Measurements from ENCODE around the gene SLC7A8. TPM values are rescaled to one million over a fixed set of nuclear protein-coding genes. Genes with fewer than 3 reads are reported as not detected.

Gene SLC7A8
- total RNA-seq, 2 experiments from 2014 or later, result 0.76 to 0.93 TPM

- no peak overlapping the region for H3K27ac Mint-ChIP-seq
- H3K9me3 Mint-ChIP-seq, result no peaks in the 10 kb centered on the region
- CTCF ChIA-PET, result no interaction called here
- DNase-seq, result no peak
- peaks cover 6% of the 10 kb centered on the region for H3K4me1 Mint-ChIP-seq
- POLR2A ChIA-PET, result no interaction called here
- peaks cover 10% of the 10 kb centered on the region for H3K27me3 Mint-ChIP-seq
- H3K4me3 Mint-ChIP-seq, result no peak overlapping the region
- H3K36me3 Mint-ChIP-seq (ENCODE audit: low read depth), result no peaks in the 10 kb centered on the region
These were observed 35.8 kb downstream of the SLC7A8 start for GRCh38 chr14:23147676-23148075.

DNA sequence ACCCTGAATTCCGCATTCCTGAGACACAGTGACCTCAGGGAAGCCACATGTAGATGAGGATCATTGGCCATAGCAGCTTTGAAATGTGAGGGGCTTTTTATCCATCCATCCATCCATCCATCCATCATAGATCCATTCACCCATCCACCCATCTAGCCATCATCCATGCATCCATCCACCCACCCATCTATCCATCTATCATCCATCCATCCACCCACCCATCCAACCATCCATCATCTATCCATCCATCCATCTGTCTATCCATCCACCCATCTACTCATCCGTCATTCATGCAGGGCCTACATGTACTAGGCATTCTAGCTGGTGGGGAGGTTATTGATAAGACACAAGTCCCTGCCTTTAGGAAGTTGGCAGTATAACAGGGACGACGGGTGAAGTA, 36.5 kb downstream of the SLC7A8 start:
- Mint-ChIP-seq H3K4me1 (peaks cover 6% of the 10 kb centered on the region), H3K27ac (no peak overlapping the region), H3K36me3 (ENCODE audit: low read depth) (no peaks in the 10 kb centered on the region), H3K27me3 (peaks cover 12% of the 10 kb centered on the region), H3K4me3 (no peak overlapping the region), H3K9me3 (no peaks in the 10 kb centered on the region)
- POLR2A ChIA-PET, result no interaction called here
- CTCF ChIA-PET, result no interaction called here
- no peak for DNase-seq

- Mint-ChIP-seq H3K27me3 (peaks cover 12% of the 10 kb centered on the region), H3K4me1 (peaks cover 6% of the 10 kb centered on the region), H3K27ac (no peak overlapping the region), H3K36me3 (ENCODE audit: low read depth) (no peaks in the 10 kb centered on the region), H3K4me3 (no peak overlapping the region), H3K9me3 (no peaks in the 10 kb centered on the region)
- ChIA-PET CTCF (interaction anchor here (1.0 to 1.5 kb wide), 2 partner anchors 26 to 30 kb away, joined by 3 read pairs; no protein-coding TSS in a partner anchor), POLR2A (no interaction called here)
- DNase-seq, result no peak
These were observed 37.0 kb downstream of the SLC7A8 start for GRCh38 chr14:23146351-23146910.

DNA sequence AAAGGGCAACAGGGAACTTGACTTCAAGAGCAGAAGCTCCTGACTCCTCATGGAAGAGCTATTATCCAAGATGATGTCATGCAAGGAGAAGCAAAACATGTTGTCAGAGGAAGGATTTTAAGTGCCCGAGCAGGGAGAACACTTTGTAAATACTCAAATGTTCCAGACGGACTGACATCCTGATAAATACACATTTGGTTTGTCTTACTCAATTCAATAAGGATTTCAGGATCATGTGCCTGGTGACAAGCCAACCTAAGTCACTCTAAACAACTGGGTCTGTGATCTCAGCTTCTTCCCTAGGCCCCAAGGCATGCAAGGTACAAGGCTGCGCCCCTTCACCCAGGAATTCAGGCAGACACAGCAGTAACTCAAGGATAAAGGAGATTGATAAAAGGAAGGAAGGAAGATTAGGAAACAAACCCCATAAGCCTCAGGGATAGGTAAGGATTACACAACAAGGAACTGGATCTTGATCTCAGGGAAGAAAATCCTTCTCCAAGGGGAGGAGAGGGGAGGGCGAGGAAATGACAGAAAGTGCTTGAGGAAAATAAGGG, 37.6 kb downstream of the SLC7A8 start:
- Mint-ChIP-seq H3K27me3 (peaks cover 12% of the 10 kb centered on the region), H3K36me3 (ENCODE audit: low read depth) (no peaks in the 10 kb centered on the region), H3K27ac (no peak overlapping the region), H3K9me3 (no peaks in the 10 kb centered on the region), H3K4me3 (no peak overlapping the region), H3K4me1 (peaks cover 6% of the 10 kb centered on the region)
- DNase-seq, result no peak
- POLR2A ChIA-PET, result no interaction called here
- CTCF ChIA-PET, result interaction anchor here (1.0 to 1.5 kb wide), 2 partner anchors 25 to 31 kb away, joined by 3 read pairs; no protein-coding TSS in a partner anchor

DNA sequence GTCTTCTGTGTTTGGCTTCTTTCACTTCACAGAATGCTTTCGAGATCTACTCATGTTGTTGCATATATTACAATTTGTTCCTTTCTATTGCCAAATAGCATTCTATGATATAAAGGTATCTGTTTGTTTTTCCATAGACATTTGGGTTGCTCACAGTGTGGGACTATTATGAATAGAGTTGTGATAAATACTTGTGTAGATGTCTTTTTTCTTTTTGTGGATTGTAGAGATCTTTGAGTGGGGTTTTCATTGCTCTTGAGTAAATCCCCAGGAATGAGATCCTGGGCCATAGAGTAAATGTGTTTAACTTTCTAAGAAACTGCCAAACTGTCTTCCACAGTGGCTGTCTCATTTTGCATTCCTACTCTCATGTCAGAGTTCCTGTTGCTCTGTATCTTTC, 39.5 kb downstream of the SLC7A8 start:
- Mint-ChIP-seq H3K27me3 (peaks cover 8% of the 10 kb centered on the region), H3K9me3 (no peaks in the 10 kb centered on the region), H3K4me3 (no peak overlapping the region), H3K4me1 (peaks cover 6% of the 10 kb centered on the region), H3K36me3 (ENCODE audit: low read depth) (no peaks in the 10 kb centered on the region), H3K27ac (no peak overlapping the region)
- no peak for DNase-seq
- ChIA-PET POLR2A (interaction anchor here (1.1 kb wide), 1 partner anchor 24 kb away, joined by 3 read pairs; no protein-coding TSS in a partner anchor), CTCF (interaction anchor here (0.6 to 3.3 kb wide), 2 partner anchors 23 to 24 kb away, joined by 4 to 10 read pairs; no protein-coding TSS in a partner anchor)

GRCh38 chr14:23142826-23143225, 40.6 kb downstream of the SLC7A8 start:
- Mint-ChIP-seq H3K4me3 (no peak overlapping the region), H3K27me3 (peaks cover 8% of the 10 kb centered on the region), H3K4me1 (peaks cover 6% of the 10 kb centered on the region), H3K27ac (no peak overlapping the region), H3K9me3 (no peaks in the 10 kb centered on the region), H3K36me3 (ENCODE audit: low read depth) (no peaks in the 10 kb centered on the region)
- POLR2A ChIA-PET, result interaction anchor here (1.1 kb wide), 1 partner anchor 23 kb away, joined by 3 read pairs; no protein-coding TSS in a partner anchor
- CTCF ChIA-PET, result interaction anchor here (3.3 kb wide), 1 partner anchor 23 kb away, joined by 10 read pairs; no protein-coding TSS in a partner anchor
- no peak for DNase-seq

DNA sequence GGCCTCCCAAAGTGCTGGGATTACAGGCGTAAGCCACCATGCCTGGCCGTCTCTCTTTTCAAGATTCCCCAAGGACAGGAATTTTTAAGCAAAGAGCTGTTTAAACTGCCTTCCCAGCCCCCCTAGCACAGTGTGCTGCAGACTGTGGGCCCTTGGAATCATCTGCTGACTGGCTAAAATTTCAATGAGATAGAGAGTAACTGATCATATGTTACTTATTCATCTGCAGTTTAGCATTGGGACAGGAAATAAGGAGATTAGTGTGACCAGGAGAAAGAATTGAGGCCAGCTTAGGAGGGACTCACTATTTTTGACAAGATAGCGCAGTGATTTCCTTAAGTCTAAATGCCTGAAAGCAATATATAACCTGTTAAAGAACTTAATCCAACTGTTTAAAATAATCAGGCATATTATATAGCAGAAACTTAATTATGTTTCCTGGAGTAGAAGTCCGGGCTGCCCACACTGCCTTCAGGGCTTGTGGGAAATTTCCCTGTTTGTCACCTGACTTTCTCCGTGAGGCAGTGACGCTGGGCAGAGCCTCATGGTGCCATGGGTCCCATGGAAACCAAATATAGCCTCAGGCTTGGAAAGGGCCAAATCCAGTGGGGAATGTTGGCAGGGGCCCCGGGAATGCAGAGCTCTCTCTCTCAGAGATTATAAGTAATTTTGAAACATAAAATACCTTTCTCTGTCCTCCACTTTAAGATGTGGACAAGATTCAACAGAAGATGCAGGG, 41.6 kb downstream of the SLC7A8 start:
- Mint-ChIP-seq H3K4me1 (peaks cover 4% of the 10 kb centered on the region), H3K9me3 (no peaks in the 10 kb centered on the region), H3K36me3 (ENCODE audit: low read depth) (no peaks in the 10 kb centered on the region), H3K27me3 (peaks cover 4% of the 10 kb centered on the region), H3K4me3 (no peak overlapping the region), H3K27ac (no peak overlapping the region)
- ChIA-PET CTCF (interaction anchor here (3.3 kb wide), 1 partner anchor 22 kb away, joined by 10 read pairs; no protein-coding TSS in a partner anchor), POLR2A (no interaction called here)
- no peak for DNase-seq

DNA sequence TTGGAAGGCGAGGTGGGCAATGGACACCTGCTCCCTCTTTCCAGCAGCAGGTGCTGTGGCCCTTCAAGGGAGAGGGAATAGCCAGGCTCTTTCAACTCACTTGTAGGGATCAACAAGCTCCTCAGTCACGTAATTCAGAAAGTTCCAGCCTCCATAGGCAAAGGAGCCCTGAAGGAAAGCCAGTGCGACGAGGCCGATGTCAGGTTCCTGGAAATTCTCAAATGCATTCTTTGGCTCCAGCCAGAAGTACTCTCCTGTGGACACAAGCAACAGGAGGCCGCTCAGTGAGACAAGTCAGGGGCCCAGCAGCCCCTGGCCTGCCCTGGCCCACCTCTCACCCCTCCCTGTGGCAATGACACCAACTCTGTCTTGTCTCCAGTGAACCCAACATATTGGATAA, 43.1 kb downstream of the SLC7A8 start:
- CTCF ChIA-PET, result interaction anchor here (0.5 to 3.3 kb wide), 3 partner anchors 16 to 201 kb away, joined by 3 to 10 read pairs (median 4); no protein-coding TSS in a partner anchor
- H3K27me3 Mint-ChIP-seq, result peaks cover 4% of the 10 kb centered on the region
- H3K4me1 Mint-ChIP-seq, result no peaks in the 10 kb centered on the region
- H3K27ac Mint-ChIP-seq, result no peak overlapping the region
- H3K4me3 Mint-ChIP-seq, result no peak overlapping the region
- no peaks in the 10 kb centered on the region for H3K36me3 Mint-ChIP-seq (ENCODE audit: low read depth)
- DNase-seq, result no peak
- POLR2A ChIA-PET, result no interaction called here
- H3K9me3 Mint-ChIP-seq, result no peaks in the 10 kb centered on the region

- no peak overlapping the region for H3K27ac Mint-ChIP-seq
These were observed 43.6 kb downstream of the SLC7A8 start for GRCh38 chr14:23139874-23140273.

DNA sequence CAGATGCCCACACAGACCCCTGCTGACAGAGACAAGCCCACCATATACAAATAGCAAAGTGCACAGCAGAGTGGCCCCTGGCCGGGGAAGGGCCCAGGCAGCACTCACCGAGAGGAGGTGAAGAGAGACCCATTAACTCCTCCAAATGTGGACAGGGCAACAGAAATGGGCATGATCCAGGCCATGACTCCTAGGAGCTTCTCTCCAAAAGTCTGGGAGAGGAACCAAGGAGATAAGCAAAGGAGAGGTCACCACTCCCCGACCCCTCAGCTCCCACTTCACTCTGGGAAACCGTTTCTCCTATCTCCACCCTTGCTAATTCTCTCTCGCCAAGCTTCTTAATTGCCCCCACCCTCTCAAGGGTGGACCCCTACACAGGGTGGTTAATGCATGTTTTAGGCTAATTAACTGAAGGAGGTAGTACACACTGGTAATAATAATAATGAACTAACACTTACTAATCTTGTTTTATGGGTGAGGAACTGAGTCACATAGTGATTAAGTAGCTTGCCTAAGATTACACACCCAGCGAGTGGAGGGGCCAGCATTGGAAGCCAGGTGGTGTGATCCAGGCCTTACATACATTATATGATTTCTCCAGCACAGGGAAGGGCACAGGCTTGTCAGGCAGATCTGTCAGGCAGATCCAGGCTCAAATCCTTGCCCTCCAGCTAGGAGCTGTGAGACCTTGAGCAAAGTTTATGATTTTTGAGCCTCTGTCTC, 45.5 kb downstream of the SLC7A8 start:
- CTCF ChIA-PET, result interaction anchor here (0.9 kb wide), 1 partner anchor 49 kb away, joined by 3 read pairs; no protein-coding TSS in a partner anchor
- POLR2A ChIA-PET, result no interaction called here
- H3K27ac Mint-ChIP-seq, result no peak overlapping the region

More at GRCh38 chr14:23139874-23140273, 43.6 kb downstream of the SLC7A8 start:
- Mint-ChIP-seq H3K36me3 (ENCODE audit: low read depth) (no peaks in the 10 kb centered on the region), H3K27me3 (peaks cover 4% of the 10 kb centered on the region), H3K4me1 (no peaks in the 10 kb centered on the region), H3K9me3 (no peaks in the 10 kb centered on the region), H3K4me3 (no peak overlapping the region)
- ChIA-PET CTCF (no interaction called here), POLR2A (no interaction called here)
- DNase-seq, result no peak

GRCh38 chr14:23137192-23137812, 46.2 kb downstream of the SLC7A8 start:
- Mint-ChIP-seq H3K4me1 (no peaks in the 10 kb centered on the region), H3K9me3 (no peaks in the 10 kb centered on the region), H3K27ac (no peak overlapping the region), H3K36me3 (ENCODE audit: low read depth) (no peaks in the 10 kb centered on the region), H3K4me3 (no peak overlapping the region), H3K27me3 (peaks cover 1% of the 10 kb centered on the region)
- DNase-seq, result no peak
- POLR2A ChIA-PET, result no interaction called here
- CTCF ChIA-PET, result interaction anchor here (0.9 kb wide), 1 partner anchor 50 kb away, joined by 3 read pairs; no protein-coding TSS in a partner anchor

More for the DNA sequence above, 45.5 kb downstream of the SLC7A8 start:
- no peak overlapping the region for H3K4me3 Mint-ChIP-seq
- DNase-seq, result no peak
- no peaks in the 10 kb centered on the region for H3K36me3 Mint-ChIP-seq (ENCODE audit: low read depth)
- no peaks in the 10 kb centered on the region for H3K9me3 Mint-ChIP-seq
- H3K27me3 Mint-ChIP-seq, result peaks cover 2% of the 10 kb centered on the region
- no peaks in the 10 kb centered on the region for H3K4me1 Mint-ChIP-seq

DNA sequence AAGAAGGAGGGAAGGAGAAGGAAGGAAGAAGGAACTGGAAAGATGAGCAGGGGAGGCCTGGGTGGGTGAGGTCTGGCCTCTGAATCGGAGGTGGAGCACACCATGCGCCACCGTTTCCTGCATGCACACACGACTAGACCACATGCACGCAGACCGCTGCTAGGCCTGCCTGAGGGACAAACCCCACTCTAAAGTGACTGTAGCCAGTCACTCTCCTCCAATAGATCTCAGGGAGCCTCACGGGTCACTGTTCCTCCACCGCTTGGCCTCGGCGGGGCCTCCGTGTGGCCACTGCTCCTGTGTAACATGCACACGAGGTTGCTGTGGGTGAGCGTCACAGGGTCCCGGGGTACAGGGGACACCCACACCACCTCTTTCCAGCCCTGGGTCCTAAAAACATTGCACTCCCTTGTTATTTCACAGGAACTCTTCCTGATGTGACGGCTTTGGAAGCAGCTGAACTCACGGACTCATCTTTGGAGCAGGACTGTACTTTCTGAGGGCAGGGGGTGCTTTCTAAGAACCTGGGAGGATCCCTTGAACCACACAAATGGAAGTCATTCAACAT, 46.8 kb downstream of the SLC7A8 start:
- no peak for DNase-seq
- ChIA-PET POLR2A (no interaction called here), CTCF (no interaction called here)
- Mint-ChIP-seq H3K36me3 (ENCODE audit: low read depth) (no peaks in the 10 kb centered on the region), H3K27me3 (no peaks in the 10 kb centered on the region), H3K27ac (no peak overlapping the region), H3K4me3 (no peak overlapping the region), H3K9me3 (no peaks in the 10 kb centered on the region), H3K4me1 (no peaks in the 10 kb centered on the region)
